Type B pancreatic cell (in vitro differentiated cells): ENCODE results near the gene MYO19. TPM values are rescaled to one million over a fixed set of nuclear protein-coding genes. Genes with fewer than 3 reads are reported as not detected.

ENCODE experiments used
- DNase-seq: peaks from one replicate; pipeline ENCODE4 v3.0.0; 2021; ENCODE audit warnings: mixed read lengths; ENCODE audit not compliant: unreplicated experiment; ENCODE audit errors: extremely low spot score
- H3K27ac Mint-ChIP-seq: 2 replicates; pipeline ENCODE4 v1.8.0; 2021; ENCODE audit warnings: mild to moderate bottlenecking, mixed read lengths
- H3K27me3 Mint-ChIP-seq: 2 replicates; pipeline ENCODE4 v1.8.0; 2021; ENCODE audit warnings: mixed read lengths
- H3K36me3 Mint-ChIP-seq: 2 replicates; pipeline ENCODE4 v1.8.0; 2021; ENCODE audit warnings: mixed read lengths
- H3K4me1 Mint-ChIP-seq: one replicate; pipeline ENCODE4 v1.8.0; 2021; ENCODE audit warnings: mixed read lengths; ENCODE audit not compliant: unreplicated experiment
- H3K4me3 Mint-ChIP-seq: 2 replicates; pipeline ENCODE4 v1.8.0; 2021; ENCODE audit warnings: mild to moderate bottlenecking, mixed read lengths
- H3K9me3 Mint-ChIP-seq: 2 replicates; pipeline ENCODE4 v1.8.0; 2021; ENCODE audit warnings: mixed read lengths
- CTCF ChIP-seq: fragments of 200-600 bp; sonication (generic); conservative IDR thresholded peaks from 2 replicates; pipeline ENCODE4 v1.5.0; 2021; ENCODE audit warnings: antibody characterized with exemption, mild to moderate bottlenecking
- total RNA-seq: library from RNA; stranded (reverse); gene quantifications from 2 replicates; pipeline ENCODE4 v1.2.1, GENCODE V29; 2021; ENCODE audit warnings: low replicate concordance

Gene MYO19
- total RNA-seq, 1 donor from 2014 or later: 94.7 TPM

GRCh38 chr17:36545465-36546417 lies 11.1 kb upstream of the MYO19 start:
- H3K9me3 Mint-ChIP-seq: no peaks in the 10 kb centered on the region
- peak; percentile 23 for TF ChIP-seq CTCF
- peaks cover 7% of the 10 kb centered on the region for H3K36me3 Mint-ChIP-seq
- H3K27ac Mint-ChIP-seq: peak overlapping the region; percentile 94
- no peaks in the 10 kb centered on the region for H3K27me3 Mint-ChIP-seq
- H3K4me1 Mint-ChIP-seq: peaks cover 20% of the 10 kb centered on the region
- DNase-seq: peak; percentile 99
- peak overlapping the region; percentile 94 for H3K4me3 Mint-ChIP-seq

- peaks cover 5% of the 10 kb centered on the region for H3K36me3 Mint-ChIP-seq
- TF ChIP-seq CTCF: no peak
- DNase-seq: no peak
- no peaks in the 10 kb centered on the region for H3K27me3 Mint-ChIP-seq
- H3K4me1 Mint-ChIP-seq: peaks cover 19% of the 10 kb centered on the region
- H3K27ac Mint-ChIP-seq: peak overlapping the region; percentile 99
- H3K4me3 Mint-ChIP-seq: peak overlapping the region; percentile 99
- H3K9me3 Mint-ChIP-seq: no peaks in the 10 kb centered on the region
These were observed 10.4 kb upstream of the MYO19 start for GRCh38 chr17:36545077-36545464.

GRCh38 chr17:36544307-36545076 lies 9.8 kb upstream of the MYO19 start, which contains the start of gene GGNBP2:
Gene GGNBP2 (plus strand): TSS chr17:36544919. CDS start chr17:36545725, 806 bp downstream.
- DNase-seq: peak; percentile 94

GRCh38 chr17:36544044-36544306 lies 9.3 kb upstream of the MYO19 start:
- H3K36me3 Mint-ChIP-seq: peaks cover 5% of the 10 kb centered on the region
- H3K9me3 Mint-ChIP-seq: no peaks in the 10 kb centered on the region
- TF ChIP-seq CTCF: peak; percentile 25
- no peak for DNase-seq
- no peaks in the 10 kb centered on the region for H3K27me3 Mint-ChIP-seq
- H3K4me3 Mint-ChIP-seq: peak overlapping the region; percentile 99
- peak overlapping the region; percentile 99 for H3K27ac Mint-ChIP-seq
- peaks cover 19% of the 10 kb centered on the region for H3K4me1 Mint-ChIP-seq

More at GRCh38 chr17:36544307-36545076, 9.8 kb upstream of the MYO19 start, which contains the start of gene GGNBP2:
- H3K36me3 Mint-ChIP-seq: peaks cover 5% of the 10 kb centered on the region
- H3K27ac Mint-ChIP-seq: peak within 1 kb of the TSS; percentile 99
- TF ChIP-seq CTCF: no peak
- no peaks in the 10 kb centered on the region for H3K9me3 Mint-ChIP-seq
- H3K27me3 Mint-ChIP-seq: no peaks in the 10 kb centered on the region
- H3K4me3 Mint-ChIP-seq: peak within 1 kb of the TSS; percentile 99
- H3K4me1 Mint-ChIP-seq: peaks cover 19% of the 10 kb centered on the region

GRCh38 chr17:36542755-36543154 lies 8.1 kb upstream of the MYO19 start:
- H3K9me3 Mint-ChIP-seq: no peaks in the 10 kb centered on the region
- DNase-seq: no peak
- H3K36me3 Mint-ChIP-seq: peaks cover 2% of the 10 kb centered on the region

More at GRCh38 chr17:36542755-36543154, 8.1 kb upstream of the MYO19 start:
- no peak overlapping the region for H3K27ac Mint-ChIP-seq
- H3K4me1 Mint-ChIP-seq: peaks cover 15% of the 10 kb centered on the region
- no peak for TF ChIP-seq CTCF
- H3K4me3 Mint-ChIP-seq: no peak overlapping the region
- no peaks in the 10 kb centered on the region for H3K27me3 Mint-ChIP-seq
